Thyroid gland (tissue), 4 donors: ENCODE measurements around the gene ABTB2.

Experiments used
- CTCF ChIP-seq, 6 experiments: fragments of 200-600 bp in 3 of 6; fragments of 450-650 bp in 3 of 6; sonication (generic) in 3 of 6; IDR thresholded peaks; one replicate each; pipeline ENCODE4 v1.5.1; 2016 to 2019; ENCODE audit warnings: antibody characterized with exemption in 6 of 6, mild to moderate bottlenecking in 2 of 6, inconsistent platforms in 1 of 6, moderate library complexity in 1 of 6
- POLR2A ChIP-seq, 2 donors: fragments of 450-650 bp; IDR thresholded peaks; one replicate each; pipeline ENCODE4 v1.6.1; 2017; ENCODE audit warnings: antibody characterized with exemption in 2 of 2, mild to moderate bottlenecking in 2 of 2, moderate library complexity in 1 of 2

- TF ChIP-seq CTCF (IDR thresholded peaks at IDR 0.05): no peak
- TF ChIP-seq POLR2A (IDR thresholded peaks at IDR 0.05): no peak
Measured at GRCh38 chr11:34300026-34300925, 57.5 kb downstream of the ABTB2 start.
